Measurements from ENCODE around the gene TBCEL. TPM values are rescaled to one million over a fixed set of nuclear protein-coding genes. Genes with fewer than 3 reads are reported as not detected.

TBCEL gene
- total and polyA plus RNA-seq, 3 donors from 2014 or later = 38.2 to 42.9 (median 42.7) TPM

DNA sequence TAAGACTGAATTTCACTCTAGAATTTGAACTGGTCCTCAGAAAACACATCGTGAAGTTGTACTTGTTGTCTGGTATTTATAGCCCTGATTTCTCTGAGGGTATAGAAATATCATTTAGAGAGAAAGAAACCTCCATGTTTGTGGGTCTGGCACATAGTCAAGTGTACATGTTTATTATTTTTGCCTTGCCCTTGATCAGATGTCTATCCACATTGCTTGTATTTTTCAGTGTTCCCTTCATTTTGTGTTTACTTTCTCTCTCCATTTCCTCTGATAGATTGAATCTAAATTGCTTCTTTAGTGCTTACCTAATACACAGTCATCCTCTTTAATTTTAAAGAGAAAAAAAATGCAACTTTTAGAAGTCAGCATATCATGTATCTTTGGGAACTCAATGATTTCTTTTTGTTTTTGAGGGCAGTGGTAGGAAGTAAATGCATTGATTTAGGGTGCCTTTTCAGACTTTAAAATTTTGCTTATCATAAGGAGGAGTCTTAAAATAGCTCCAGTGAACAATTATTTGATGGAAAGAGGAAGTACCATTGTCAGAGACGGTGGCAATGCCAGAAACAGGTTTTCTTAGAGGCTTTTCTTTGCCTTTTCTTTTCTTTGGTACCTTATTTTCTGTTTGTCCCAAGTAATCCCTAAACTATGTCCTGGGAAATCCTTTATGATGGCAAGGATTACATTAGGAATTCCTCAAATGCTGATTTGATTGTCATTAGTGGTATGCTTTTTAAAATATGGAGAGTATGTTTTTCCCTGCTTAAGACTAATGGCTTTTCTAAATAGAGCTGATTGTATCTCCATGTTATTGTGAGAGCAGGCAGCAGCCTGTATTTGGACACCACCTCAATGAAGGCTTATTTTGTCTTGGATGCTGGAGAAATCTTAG, 47.3 kb downstream of the TBCEL start:
- Histone ChIP-seq H3K36me3 (ENCODE audit: low read depth, missing control alignments) (no peaks in the 10 kb centered on the region), H3K9me3 (no peaks in the 10 kb centered on the region), H3K4me1 (peaks cover 5% of the 10 kb centered on the region), H3K4me3 (no peak overlapping the region), H3K27me3 (no peaks in the 10 kb centered on the region), H3K27ac (peak overlapping the region in 1 of 2 donors; percentile 1)
- 46 to 59% methylated on average over 2 of the region's 2 CpGs for WGBS, 2 donors
- intact Hi-C loops (cut with DNase I; ENCODE audit: low total_unique reads) = no loop called here
- no peak for DNase-seq
- TF ChIP-seq, protein P1, sequence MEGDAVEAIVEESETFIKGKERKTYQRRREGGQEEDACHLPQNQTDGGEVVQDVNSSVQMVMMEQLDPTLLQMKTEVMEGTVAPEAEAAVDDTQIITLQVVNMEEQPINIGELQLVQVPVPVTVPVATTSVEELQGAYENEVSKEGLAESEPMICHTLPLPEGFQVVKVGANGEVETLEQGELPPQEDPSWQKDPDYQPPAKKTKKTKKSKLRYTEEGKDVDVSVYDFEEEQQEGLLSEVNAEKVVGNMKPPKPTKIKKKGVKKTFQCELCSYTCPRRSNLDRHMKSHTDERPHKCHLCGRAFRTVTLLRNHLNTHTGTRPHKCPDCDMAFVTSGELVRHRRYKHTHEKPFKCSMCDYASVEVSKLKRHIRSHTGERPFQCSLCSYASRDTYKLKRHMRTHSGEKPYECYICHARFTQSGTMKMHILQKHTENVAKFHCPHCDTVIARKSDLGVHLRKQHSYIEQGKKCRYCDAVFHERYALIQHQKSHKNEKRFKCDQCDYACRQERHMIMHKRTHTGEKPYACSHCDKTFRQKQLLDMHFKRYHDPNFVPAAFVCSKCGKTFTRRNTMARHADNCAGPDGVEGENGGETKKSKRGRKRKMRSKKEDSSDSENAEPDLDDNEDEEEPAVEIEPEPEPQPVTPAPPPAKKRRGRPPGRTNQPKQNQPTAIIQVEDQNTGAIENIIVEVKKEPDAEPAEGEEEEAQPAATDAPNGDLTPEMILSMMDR (IDR thresholded peaks at IDR 0.05) = no peak
- no peak for TF ChIP-seq POLR2A (IDR thresholded peaks at IDR 0.05)

DNA sequence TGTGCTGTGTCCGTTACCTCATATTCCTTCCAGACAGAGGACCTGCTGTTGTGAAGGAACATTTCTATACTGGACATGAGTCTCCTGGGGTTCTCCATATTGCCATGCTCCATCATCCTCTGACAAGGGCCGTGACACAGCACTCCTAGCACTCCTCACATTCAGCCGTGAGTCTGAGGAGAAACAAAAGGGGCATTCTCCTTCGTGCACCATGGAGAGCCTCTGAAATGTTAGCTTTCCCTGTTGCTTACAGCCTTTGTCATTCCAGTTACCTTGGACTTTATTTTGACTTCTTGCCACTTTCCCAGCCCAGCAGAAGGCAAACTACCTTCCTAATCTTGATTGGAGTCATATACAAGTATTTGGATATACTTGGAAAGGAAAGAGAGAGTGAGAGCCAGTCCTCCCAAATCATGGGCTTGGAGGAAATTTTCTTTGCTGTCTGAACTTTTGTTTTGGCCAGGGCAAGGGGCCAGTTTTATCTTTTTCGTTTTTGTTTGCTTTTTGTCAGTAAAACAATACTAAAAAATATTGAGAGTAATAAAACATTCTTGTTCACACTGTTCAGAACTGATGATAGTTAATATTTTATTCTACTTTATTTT, 48.0 kb downstream of the TBCEL start:
- TF ChIP-seq, protein P1 (IDR thresholded peaks at IDR 0.05) = no peak
- no peak for TF ChIP-seq POLR2A (IDR thresholded peaks at IDR 0.05)
- H3K9me3 ChIP-seq = no peaks in the 10 kb centered on the region
- no peaks in the 10 kb centered on the region for H3K36me3 ChIP-seq (ENCODE audit: low read depth, missing control alignments)
- 42 to 45% methylated on average over 5 of the region's 5 CpGs for WGBS, 2 donors
- intact Hi-C loops (cut with DNase I; ENCODE audit: low total_unique reads) = no loop called here
- no peak overlapping the region for H3K4me3 ChIP-seq
- peak overlapping the region in 1 of 2 donors; percentile 1 for H3K27ac ChIP-seq
- H3K27me3 ChIP-seq = no peaks in the 10 kb centered on the region
- no peak for DNase-seq
- peaks cover 5% of the 10 kb centered on the region for H3K4me1 ChIP-seq

DNA sequence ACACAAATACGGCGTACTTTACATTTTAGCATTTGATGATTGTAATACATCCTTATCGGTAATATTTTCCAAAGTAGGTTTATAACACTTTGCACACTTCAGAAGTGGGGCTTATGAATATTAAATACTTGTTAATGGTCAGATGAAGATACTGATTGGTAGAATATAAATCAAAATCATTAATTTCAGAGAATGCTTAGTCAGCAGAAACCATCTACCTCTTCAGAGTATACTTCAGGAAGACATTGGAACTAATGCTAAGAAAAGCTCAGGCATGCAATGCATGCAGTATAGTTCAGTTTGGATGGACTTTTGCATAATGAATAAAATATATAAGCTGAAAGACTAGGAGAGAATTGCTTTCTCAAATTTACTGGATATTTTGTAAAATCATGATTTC, 57.4 kb downstream of the TBCEL start:
- TF ChIP-seq, protein P1 (IDR thresholded peaks at IDR 0.05) = no peak
- no peak for TF ChIP-seq POLR2A (IDR thresholded peaks at IDR 0.05)
- no peak overlapping the region for H3K27ac ChIP-seq
- no peak overlapping the region for H3K4me3 ChIP-seq
- intact Hi-C loops (cut with DNase I; ENCODE audit: low total_unique reads) = no loop called here
- no peaks in the 10 kb centered on the region for H3K36me3 ChIP-seq (ENCODE audit: low read depth, missing control alignments)
- H3K4me1 ChIP-seq = no peaks in the 10 kb centered on the region
- no peaks in the 10 kb centered on the region for H3K27me3 ChIP-seq
- WGBS, 2 donors = 95 to 98% methylated on average over 3 of the region's 3 CpGs
- DNase-seq = no peak
- no peaks in the 10 kb centered on the region for H3K9me3 ChIP-seq

DNA sequence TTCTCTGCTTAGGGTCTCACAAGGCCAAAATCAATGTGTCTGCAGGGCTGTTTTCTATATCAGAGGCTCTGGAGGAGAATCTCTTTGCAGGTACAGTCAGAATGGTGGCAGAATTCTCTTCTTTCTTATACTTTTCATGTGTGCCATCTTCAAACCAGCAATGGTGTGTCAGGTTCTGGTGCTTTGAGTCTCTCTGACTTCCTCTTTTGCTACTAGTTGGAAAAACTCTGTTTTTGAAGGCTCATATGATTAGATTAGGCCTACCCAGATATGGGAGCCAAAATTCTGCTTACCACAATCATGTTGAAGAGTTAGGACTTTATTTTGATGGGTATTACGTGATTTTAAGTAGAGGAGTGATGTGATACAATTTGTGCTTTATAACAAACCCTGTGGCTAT, 58.3 kb downstream of the TBCEL start:
- no peak for TF ChIP-seq POLR2A (IDR thresholded peaks at IDR 0.05)
- TF ChIP-seq, protein P1 (IDR thresholded peaks at IDR 0.05) = no peak
- Histone ChIP-seq H3K36me3 (ENCODE audit: low read depth, missing control alignments) (no peaks in the 10 kb centered on the region), H3K27me3 (no peaks in the 10 kb centered on the region), H3K4me3 (no peak overlapping the region), H3K9me3 (no peaks in the 10 kb centered on the region), H3K4me1 (no peaks in the 10 kb centered on the region), H3K27ac (no peak overlapping the region)
- intact Hi-C loops (cut with DNase I; ENCODE audit: low total_unique reads) = no loop called here
- DNase-seq = no peak
- 95 to 96% methylated on average over 1 of the region's 1 CpG for WGBS, 2 donors
